IPS-NIHi7 (cell line): ENCODE measurements around the gene RFX5.
"Not testable (repeated sequence)": the region's sequence is repeated elsewhere in the genome, so short reads cannot be mapped to it uniquely, and the experiment has no call there.

Experiments
- DNase-seq: peaks from one replicate; pipeline ENCODE4 v3.0.0; 2012; ENCODE audit warnings: mixed read lengths; ENCODE audit errors: extremely low spot score

The RFX5 gene

GRCh38 chr1:151346769-151347522, at the start of gene RFX5:
Gene RFX5, minus strand, starts transcription at chr1:151347252. Its CDS starts 932 bp downstream, at chr1:151346320.
- DNase-seq, result peak; percentile 97

- not testable (repeated sequence) for DNase-seq
Observed at GRCh38 chr1:151396265-151396664, 49.2 kb upstream of the RFX5 start.

- DNase-seq, result no peak
Observed at GRCh38 chr1:151393583-151393982, 46.5 kb upstream of the RFX5 start.

- no peak for DNase-seq
Observed at GRCh38 chr1:151391079-151391563, 44.1 kb upstream of the RFX5 start.

GRCh38 chr1:151390221-151391078, 43.4 kb upstream of the RFX5 start:
- DNase-seq, result not testable (repeated sequence)

- DNase-seq, result no peak
Observed at GRCh38 chr1:151386002-151386401, 39.0 kb upstream of the RFX5 start.

GRCh38 chr1:151384584-151384983, 37.5 kb upstream of the RFX5 start:
- DNase-seq, result no peak

GRCh38 chr1:151377150-151377884, 30.3 kb upstream of the RFX5 start:
- no peak for DNase-seq

GRCh38 chr1:151373196-151373595, 26.1 kb upstream of the RFX5 start:
- no peak for DNase-seq

GRCh38 chr1:151372058-151372934, 25.2 kb upstream of the RFX5 start, which contains the start of gene SELENBP1:
Gene SELENBP1, minus strand, starts transcription at chr1:151372705. Its CDS starts 64 bp downstream, at chr1:151372641.
- DNase-seq, result peak; percentile 87

- DNase-seq, result no peak
Observed at GRCh38 chr1:151371370-151372057, 24.5 kb upstream of the RFX5 start.

GRCh38 chr1:151370211-151370911, 23.3 kb upstream of the RFX5 start:
- DNase-seq, result no peak

- DNase-seq, result no peak
Observed at GRCh38 chr1:151369621-151370048, 22.6 kb upstream of the RFX5 start.

- no peak for DNase-seq
Observed at GRCh38 chr1:151369302-151369610, 22.2 kb upstream of the RFX5 start.

GRCh38 chr1:151368393-151369301, 21.6 kb upstream of the RFX5 start:
- no peak for DNase-seq

GRCh38 chr1:151367658-151368392, 20.8 kb upstream of the RFX5 start:
- no peak for DNase-seq

GRCh38 chr1:151364996-151365395, 17.9 kb upstream of the RFX5 start:
- DNase-seq, result no peak
